VCaP (cell line): ENCODE results near the gene KIAA1958.

Source experiments
- H3K27ac ChIP-seq: fragments of 450-650 bp; 2 replicates; pipeline ENCODE4 v1.5.1; 2017
- TF ChIP-seq, protein P1 (sequence below): fragments of 450-650 bp; conservative IDR thresholded peaks from 2 replicates; pipeline ENCODE4 v1.5.1; 2017; ENCODE audit warnings: mild to moderate bottlenecking, moderate library complexity

Gene KIAA1958

DNA sequence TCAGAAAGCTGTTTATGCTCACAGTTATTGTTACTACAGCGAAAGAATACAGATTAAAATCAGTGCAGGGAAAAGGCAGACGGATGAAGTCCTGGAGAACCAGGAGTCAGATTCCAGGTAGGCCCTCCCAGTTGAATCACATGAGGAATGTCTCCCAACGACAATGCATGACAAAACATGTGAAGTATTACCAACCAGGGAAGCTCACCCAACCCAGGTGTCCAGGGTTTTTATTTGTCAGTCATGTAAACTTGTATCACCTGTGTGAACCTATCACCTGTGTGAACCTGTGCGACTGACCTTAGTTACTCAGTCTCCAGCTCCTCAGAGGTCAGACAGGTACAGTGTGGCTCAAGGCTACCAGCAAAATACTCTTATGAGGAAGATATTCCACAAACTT is 63.9 kb downstream of the KIAA1958 start:
- TF ChIP-seq, protein P1, sequence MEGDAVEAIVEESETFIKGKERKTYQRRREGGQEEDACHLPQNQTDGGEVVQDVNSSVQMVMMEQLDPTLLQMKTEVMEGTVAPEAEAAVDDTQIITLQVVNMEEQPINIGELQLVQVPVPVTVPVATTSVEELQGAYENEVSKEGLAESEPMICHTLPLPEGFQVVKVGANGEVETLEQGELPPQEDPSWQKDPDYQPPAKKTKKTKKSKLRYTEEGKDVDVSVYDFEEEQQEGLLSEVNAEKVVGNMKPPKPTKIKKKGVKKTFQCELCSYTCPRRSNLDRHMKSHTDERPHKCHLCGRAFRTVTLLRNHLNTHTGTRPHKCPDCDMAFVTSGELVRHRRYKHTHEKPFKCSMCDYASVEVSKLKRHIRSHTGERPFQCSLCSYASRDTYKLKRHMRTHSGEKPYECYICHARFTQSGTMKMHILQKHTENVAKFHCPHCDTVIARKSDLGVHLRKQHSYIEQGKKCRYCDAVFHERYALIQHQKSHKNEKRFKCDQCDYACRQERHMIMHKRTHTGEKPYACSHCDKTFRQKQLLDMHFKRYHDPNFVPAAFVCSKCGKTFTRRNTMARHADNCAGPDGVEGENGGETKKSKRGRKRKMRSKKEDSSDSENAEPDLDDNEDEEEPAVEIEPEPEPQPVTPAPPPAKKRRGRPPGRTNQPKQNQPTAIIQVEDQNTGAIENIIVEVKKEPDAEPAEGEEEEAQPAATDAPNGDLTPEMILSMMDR: no peak
- H3K27ac ChIP-seq: no peak overlapping the region

GRCh38 chr9:112551641-112552040 is 65.0 kb downstream of the KIAA1958 start:
- no peak overlapping the region for H3K27ac ChIP-seq
- TF ChIP-seq, protein P1: no peak

DNA sequence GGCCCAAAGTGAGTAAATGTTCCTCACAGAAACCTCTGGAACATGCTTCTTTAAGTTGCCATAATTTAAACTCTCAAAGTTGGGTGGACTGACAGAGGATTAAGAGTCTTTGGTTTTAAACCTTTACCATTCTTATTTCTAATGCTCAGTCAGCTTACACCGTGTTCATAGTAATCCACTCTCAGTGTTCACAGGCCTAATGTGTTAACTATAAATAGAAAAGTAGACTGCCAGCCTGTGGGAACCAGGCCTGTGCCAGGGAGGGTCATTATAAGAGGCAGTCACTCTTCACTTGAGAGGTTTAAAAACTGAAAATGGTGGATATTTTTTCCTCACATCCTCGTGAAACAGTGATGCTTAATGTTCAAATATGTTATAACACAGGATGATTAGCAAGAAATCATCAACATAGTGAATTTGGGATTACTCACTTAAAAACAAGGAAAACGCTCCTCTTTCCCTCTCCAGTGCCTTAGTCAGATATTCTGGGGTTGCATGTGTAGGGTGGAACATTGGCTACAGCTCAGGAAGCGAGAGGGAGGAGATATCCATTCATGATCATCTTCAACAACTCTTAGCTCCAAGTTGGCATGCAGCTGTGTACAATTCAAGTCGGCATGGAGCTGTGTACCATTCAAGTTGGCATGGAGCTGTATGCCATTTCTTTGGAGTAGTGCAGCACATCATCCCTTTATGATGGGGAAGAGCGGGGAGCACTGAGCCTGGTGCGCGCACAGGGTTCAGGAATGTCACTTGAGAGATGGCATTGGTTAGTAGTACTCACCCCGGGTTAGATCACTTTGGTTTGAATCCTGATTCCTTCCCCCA is 65.8 kb downstream of the KIAA1958 start:
- TF ChIP-seq, protein P1: no peak
- no peak overlapping the region for H3K27ac ChIP-seq

- TF ChIP-seq, protein P1: no peak
- no peak overlapping the region for H3K27ac ChIP-seq
These were observed 66.7 kb downstream of the KIAA1958 start for GRCh38 chr9:112553256-112553826.

DNA sequence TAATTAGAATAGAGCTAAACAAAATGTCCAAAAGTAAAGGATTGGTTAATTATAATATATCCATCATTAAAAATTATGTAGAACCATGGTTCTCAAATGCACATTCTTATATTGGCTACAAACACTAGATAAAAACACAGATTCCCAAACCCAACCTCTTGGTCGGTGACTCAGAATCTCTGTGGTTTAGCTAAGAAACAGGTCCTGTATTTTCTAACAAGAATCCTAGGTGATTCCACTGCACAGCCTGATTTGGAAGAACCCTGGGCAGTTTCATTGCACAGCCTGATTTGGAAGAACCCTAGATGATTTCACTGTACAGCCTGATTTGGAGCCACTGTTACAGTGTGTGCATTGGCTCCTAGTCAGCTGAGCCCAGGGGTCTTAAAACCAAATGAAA is 67.9 kb downstream of the KIAA1958 start:
- H3K27ac ChIP-seq: no peak overlapping the region
- TF ChIP-seq, protein P1: no peak

GRCh38 chr9:112555101-112555643 is 68.5 kb downstream of the KIAA1958 start:
- no peak overlapping the region for H3K27ac ChIP-seq
- TF ChIP-seq, protein P1: no peak

DNA sequence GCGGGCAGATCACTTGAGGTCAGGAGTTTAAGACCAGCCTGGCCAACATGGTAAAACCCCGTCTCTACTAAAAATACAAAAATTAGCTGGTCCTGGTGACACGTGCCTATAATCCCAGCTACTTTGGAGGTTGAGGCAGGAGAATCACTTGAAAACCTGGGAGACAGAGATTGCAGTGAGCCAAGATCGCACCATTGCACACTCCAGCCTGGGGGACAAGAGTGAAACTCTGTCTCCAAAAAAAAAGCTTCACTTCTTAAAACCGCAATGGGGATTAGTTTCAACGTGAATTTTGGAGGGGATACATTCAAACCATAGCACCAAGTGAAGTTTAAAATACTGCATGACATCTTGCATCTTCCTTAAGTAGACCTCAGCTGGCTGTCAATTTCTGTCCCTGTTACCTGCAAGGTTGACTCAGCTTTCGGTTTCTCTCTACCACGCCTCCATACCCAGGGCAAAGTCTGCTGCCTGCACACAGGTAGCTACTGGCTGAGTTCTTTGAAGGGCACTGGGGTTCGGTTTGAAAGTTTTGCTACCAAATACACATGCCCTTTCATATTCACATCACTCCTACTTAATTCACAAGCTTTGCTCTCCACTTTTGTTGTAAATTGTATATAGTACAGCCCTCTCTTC is 69.3 kb downstream of the KIAA1958 start:
- TF ChIP-seq, protein P1: no peak
- H3K27ac ChIP-seq: no peak overlapping the region
